GM19395 (cell line): ENCODE results near the gene SMYD3.

Source experiments
- ATAC-seq: cut with Tn5 transposase; IDR thresholded peaks from one replicate; pipeline ENCODE4 v1.9.1; 2021; ENCODE audit warnings: mild to moderate bottlenecking, moderate library complexity; ENCODE audit not compliant: unreplicated experiment

SMYD3 gene

DNA sequence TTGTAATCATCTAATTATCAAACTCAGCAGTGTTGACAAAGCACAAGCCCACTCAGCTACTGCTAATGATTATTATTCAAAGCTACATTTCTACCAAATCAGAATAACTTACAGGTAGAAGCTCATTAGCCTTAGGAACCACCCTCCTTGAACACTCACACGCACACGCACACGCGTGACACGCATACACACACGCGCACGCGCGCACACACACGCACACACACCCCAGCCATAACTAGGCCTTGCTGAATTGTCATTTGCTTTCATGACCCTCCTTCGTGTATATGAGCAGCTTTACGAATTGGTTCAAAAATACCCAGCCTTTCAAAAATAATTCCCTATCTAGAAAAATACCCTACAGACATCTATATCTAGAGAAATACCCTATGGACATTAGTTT lies 195.6 kb downstream of the SMYD3 start:
- ATAC-seq = no peak

- no peak for ATAC-seq
Observed at GRCh38 chr1:246309247-246309884, 197.7 kb downstream of the SMYD3 start.

- ATAC-seq = no peak
Observed at GRCh38 chr1:246308533-246309075, 198.5 kb downstream of the SMYD3 start.

DNA sequence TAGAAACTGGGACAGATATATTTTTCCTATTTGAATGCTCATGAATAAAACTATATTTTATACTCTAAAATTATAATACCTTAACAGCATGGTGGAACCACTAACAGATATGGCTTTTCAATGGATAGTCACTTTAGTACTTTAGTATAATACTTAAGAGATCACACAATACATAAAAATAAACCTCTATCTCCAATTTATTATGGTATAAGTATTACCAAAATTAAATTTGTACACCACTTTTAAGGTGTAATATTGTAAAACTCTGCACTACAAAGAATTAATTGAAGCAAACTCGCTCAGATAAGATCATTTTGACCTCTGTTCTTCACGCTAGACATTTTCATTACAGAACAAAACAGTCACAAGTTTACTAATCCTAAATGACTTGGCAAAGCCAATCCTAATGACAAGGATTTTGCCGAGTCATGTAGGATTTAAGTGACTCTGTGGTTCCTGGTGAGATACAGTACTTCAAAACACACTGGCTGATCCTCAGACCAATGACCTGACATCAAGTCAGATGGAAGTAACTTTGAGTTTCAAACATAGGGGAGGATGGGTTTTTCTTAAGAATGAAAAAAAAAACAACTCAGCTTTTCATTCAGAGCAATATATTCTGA lies 200.6 kb downstream of the SMYD3 start:
- no peak for ATAC-seq

GRCh38 chr1:246304484-246305259 lies 202.4 kb downstream of the SMYD3 start:
- no peak for ATAC-seq

DNA sequence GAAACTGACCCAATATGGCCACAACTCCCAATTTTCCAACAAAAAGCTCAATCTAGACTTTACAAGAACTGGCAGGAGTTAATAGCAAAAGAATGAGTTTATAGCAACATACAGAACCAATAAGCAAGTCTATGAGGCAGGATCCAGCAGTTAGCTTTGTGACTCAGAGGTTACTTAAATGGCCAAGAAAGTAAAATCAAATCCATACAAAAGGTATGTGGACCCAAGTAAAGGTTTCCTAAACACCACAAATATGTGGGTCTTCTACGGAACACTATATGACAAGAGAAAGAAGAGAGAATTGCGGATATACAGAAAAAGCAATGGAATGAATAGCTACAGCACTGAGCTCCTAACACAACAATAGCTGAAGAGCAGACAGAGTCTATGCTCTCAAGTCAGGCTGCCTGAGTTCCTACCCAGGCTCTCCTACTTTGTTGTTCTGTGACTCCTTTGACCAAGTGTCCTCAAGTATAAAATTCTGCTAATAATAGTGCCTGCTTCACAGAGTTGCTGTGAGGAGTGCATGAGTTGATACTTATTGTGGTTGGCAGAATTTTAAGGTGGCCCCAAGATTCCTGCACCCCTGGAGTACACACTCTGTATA lies 204.3 kb downstream of the SMYD3 start:
- ATAC-seq = no peak

DNA sequence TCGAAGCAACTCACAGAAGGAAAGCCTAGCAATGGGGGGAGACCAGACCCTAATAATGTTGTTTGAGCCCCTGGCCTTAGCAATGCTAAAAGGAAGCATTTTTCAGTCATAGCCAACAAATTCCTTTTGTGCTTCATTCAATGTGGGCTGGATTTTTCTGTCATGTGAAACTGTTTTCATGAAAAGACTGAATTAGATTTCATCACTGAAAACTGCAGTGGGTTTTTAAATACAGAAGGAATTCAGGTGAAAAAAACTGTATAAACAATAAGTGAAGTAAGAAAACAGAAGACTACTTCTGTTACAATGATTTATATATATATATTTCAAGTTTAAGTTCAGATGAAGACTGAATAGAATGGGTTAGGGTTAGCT lies 204.8 kb downstream of the SMYD3 start:
- no peak for ATAC-seq

- ATAC-seq = no peak
Observed at GRCh38 chr1:246301553-246302250, 205.4 kb downstream of the SMYD3 start.

DNA sequence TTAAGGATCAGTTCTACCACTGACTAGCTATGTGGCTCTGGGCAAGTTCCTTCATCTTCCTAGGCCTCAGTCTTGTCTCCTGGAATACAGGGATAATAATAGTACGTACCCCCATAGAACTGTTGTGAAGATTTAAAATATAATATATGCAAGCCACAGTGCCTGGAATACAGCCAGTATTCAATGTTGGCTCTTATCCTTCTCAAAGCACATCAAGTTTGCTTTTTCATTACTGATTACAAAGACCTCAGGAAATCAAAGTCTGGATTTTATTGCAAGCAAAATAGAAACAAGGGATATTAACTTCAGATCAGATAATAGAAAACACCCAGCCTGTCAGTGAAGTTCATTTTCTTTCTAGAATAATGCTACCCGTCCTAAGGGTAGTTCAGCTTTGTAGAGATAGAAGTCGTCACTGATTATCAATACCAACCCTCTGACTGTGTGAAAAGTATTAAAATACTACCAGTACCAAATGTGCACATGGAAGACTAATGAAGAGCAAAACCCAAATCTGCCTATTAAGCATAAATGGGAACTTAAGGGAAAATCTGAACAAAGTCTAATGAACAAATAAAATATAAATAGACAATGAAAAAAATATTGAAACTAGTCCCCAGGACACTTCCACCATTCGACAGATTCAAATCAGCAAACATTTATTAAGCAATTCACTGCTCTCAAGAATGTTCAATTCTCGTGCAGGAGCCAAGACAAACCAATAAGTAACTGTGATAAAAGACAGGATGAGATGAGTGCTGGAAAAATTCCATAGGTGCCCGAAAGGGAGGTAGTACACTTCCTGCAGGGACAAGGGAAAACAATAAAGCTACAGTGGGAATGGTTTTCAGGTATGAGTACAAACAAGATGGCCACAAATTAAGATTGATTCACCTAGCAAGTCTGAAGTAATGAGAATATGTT lies 206.2 kb downstream of the SMYD3 start:
- ATAC-seq = no peak

GRCh38 chr1:246297279-246298265 lies 209.5 kb downstream of the SMYD3 start:
- ATAC-seq = no peak

DNA sequence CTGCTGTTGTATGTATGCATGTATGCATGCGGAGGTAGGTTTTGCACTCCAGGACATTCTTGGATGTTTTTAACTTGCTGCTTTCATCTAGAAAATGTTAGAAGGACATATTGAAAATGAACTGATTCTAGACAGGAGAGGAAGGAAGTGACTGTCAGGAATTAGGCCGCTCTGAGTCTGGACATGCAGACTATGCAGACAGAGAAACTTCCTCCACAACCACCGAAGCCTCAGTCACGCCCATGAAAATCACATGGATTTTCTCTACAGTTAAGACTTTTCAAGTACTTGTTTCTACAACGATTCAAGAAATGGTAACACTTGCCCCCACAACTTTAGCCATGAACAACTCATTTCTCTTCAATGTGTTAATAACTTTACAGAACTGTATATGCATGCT lies 211.1 kb downstream of the SMYD3 start:
- no peak for ATAC-seq

DNA sequence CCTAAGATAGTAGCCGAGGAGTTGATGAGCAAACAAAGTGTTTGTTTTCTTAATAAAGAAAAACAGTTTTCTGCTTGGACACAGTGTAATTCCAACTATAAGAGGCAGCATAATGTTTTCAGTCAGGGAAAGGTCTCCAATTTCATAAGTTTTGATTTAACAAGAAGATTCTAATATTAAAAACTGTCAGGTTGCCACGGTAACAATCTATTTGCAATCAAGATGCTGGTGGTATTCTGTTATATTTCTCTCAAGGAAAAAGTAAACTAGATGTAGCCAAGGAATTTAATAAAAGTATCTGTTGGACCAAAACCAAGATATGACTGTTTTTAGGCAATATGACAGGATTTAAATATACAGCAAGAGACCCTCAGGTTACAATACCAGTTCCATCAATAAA lies 211.7 kb downstream of the SMYD3 start:
- no peak for ATAC-seq

- ATAC-seq = no peak
Observed at GRCh38 chr1:246294263-246294662, 212.8 kb downstream of the SMYD3 start.

GRCh38 chr1:246293366-246294121 lies 213.5 kb downstream of the SMYD3 start:
- ATAC-seq = no peak

DNA sequence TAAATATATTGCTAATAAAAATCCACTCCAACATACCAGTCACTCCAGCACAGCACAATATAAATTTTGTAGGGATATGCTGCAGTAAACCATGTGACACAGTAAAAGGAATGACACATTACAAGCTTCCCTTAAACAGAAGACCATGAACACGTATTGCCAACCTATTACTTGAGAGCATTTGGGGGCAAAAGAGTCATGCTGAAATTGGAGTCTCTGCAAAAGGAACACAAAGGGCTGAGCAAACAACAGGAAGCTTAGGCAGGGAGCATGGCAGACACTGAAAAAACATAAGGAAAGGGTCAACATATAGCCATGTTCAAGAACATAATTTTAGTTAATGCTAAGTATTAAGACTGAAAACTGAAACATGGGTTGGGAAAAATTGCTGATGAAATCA lies 214.5 kb downstream of the SMYD3 start:
- no peak for ATAC-seq

DNA sequence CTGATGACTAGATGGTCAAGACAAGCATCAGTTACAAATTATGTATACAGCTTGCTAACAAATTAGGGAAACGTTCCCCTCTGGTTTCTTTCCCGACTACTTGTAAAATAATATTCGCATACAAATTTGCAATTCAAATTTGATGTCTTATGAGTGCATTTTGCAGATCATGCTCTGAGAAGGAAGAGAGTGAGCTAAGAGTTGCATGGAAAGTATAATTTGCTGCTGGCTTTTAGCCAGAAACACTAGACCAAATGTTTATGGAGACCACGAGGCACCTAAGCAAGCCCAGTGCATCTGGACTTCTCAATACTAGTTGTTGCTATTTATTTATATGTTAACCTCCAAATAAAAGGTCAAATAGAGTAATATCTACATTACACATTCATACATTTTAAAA lies 216.0 kb downstream of the SMYD3 start:
- no peak for ATAC-seq

DNA sequence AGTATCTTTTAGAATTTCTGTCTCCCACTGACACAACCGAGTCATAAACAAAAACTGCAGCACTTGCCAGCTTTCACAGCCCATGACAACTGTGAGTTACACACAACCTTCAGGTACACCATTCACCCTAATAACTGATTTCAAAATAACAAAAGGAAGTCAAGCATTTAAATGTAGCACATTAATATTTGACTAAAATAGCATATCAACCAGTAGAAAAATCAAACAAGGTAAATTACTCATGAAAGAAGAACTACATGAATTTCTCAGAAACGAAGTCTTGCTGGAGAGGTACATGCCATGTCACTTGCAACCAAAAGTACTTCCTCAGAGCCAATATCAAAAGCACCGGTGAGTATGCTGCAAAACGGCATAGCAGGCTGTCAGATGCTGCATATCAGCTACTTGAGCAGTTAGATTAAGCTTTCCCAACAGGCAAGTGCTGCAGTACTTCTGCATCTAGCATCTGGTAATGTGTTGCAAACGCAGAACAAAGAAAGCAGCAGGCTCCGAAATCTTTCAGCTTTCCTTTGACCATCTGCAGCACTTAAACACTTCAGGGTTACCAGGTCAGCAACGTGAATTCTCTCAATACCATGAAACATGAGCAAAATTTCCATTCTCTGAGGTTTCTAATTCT lies 223.2 kb downstream of the SMYD3 start:
- no peak for ATAC-seq
